Measurements from ENCODE around the gene KDM5C. TPM values are rescaled to one million over a fixed set of nuclear protein-coding genes. Genes with fewer than 3 reads are reported as not detected.

Gene KDM5C
- total and polyA plus RNA-seq, 8 donors, result 26.8 to 70.5 (median 40.3) TPM

GRCh38 chrX:53266914-53267313 is 41.9 kb upstream of the KDM5C start:
- ATAC-seq, result peak in 1 of 4 donors; percentile 22
- Histone ChIP-seq H3K36me3 (no peaks in the 10 kb centered on the region), H3K27ac (no peak overlapping the region), H3K4me3 (no peak overlapping the region), H3K9me3 (no peaks in the 10 kb centered on the region), H3K4me1 (no peaks in the 10 kb centered on the region), H3K27me3 (no peaks in the 10 kb centered on the region)
- no peak for DNase-seq
- no peak for TF ChIP-seq CTCF (IDR thresholded peaks at IDR 0.05)
- 69 to 90% methylated on average over 11 of the region's 11 CpGs for WGBS, 2 donors
- no peak for FAIRE-seq
- intact Hi-C loops (cut with DNase I), result no loop called here

DNA sequence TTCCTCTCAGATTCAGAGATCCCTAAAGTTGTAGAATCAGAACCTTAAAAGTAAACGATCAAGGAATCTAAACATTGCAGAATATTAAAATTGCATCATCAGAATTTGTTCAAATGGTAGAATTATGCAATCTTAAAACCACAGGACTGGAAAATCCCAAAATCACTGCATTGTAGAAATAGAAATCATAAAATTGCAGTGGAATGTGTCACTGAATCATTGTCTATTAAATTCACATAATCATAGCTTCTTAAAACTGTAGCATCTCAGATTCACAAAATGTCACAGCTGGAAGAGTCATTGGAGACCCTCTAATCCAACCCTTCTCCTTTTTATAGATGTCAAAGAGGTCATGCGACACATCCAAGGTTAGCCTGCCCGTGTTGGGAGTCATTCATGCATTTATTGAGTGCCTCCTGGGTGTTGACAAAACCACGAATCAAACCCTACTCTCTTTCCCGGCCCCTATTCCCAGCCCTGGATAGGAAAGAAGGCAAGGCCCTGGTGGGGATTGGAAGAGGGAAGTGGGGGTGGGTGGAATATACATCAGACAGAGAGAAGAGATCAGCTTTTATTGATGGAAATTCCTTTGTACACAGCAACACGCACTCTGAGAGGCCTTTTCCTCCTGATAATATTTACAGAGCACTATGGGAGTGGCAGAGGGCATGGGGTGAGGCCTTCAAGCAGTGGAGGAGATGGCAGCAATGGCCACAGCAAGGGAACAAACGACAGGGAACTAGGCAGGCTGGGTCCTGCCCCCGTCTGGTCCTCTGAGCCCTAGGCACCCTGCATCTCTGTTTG is 41.0 kb upstream of the KDM5C start:
- no peak for ATAC-seq
- 64 to 69% methylated on average over 8 of the region's 8 CpGs for WGBS, 2 donors

GRCh38 chrX:53263597-53264094 is 38.6 kb upstream of the KDM5C start:
- no peaks in the 10 kb centered on the region for H3K9me3 ChIP-seq
- no peaks in the 10 kb centered on the region for H3K36me3 ChIP-seq
- no peaks in the 10 kb centered on the region for H3K4me1 ChIP-seq
- no peaks in the 10 kb centered on the region for H3K27me3 ChIP-seq
- DNase-seq (no peak), FAIRE-seq (no peak), ATAC-seq (peak in 2 of 4 donors; percentile 29 to 44)
- 70 to 85% methylated on average over 11 of the region's 11 CpGs for WGBS, 2 donors
- intact Hi-C loops (cut with DNase I), result no loop called here
- H3K27ac ChIP-seq, result no peak overlapping the region
- TF ChIP-seq CTCF (IDR thresholded peaks at IDR 0.05), result no peak
- H3K4me3 ChIP-seq, result no peak overlapping the region

More for the DNA sequence above, 41.0 kb upstream of the KDM5C start:
- FAIRE-seq (no peak), DNase-seq (no peak)
- intact Hi-C loops (cut with DNase I), result no loop called here
- Histone ChIP-seq H3K4me1 (no peaks in the 10 kb centered on the region), H3K27ac (no peak overlapping the region), H3K9me3 (no peaks in the 10 kb centered on the region), H3K36me3 (no peaks in the 10 kb centered on the region), H3K27me3 (no peaks in the 10 kb centered on the region), H3K4me3 (no peak overlapping the region)
- TF ChIP-seq CTCF (IDR thresholded peaks at IDR 0.05), result no peak

DNA sequence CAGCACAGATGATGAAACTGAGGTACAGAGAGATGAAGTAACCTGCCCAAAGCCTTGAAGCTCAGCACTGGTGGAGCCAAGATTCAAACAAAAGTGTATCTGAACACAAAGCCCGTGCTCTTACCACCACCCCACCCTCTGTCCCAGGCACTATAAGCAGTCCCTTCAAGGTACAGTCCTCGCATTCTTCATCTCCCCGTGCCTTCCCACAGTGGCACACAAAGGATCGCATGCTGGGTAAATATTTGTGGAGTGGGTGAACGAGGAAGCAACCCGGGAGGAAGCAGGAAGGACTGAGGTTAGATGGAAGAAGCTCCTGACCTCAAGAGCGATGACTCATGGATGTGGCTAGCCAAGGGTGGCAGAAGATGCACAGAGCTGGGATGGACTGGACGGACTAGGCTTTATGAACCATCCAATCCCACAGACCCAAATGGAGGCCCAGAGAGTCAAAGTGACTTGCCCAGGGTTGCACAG is 37.9 kb upstream of the KDM5C start:
- WGBS, 2 donors, result 39 to 56% methylated on average over 8 of the region's 8 CpGs
- TF ChIP-seq CTCF (IDR thresholded peaks at IDR 0.05), result no peak
- intact Hi-C loops (cut with DNase I), result no loop called here
- DNase-seq, result no peak
- peak in 3 of 4 donors; percentile 44 to 54 (median 49) for ATAC-seq
- Histone ChIP-seq H3K9me3 (no peaks in the 10 kb centered on the region), H3K36me3 (no peaks in the 10 kb centered on the region), H3K4me1 (no peaks in the 10 kb centered on the region), H3K27me3 (no peaks in the 10 kb centered on the region), H3K27ac (no peak overlapping the region), H3K4me3 (no peak overlapping the region)
- FAIRE-seq, result no peak

All from pancreas (tissue), 10 donors.